NCI-H1417 (cell line): Measurements from ENCODE around the gene KIF5A.
"Not testable (repeated sequence)": the region's sequence is repeated elsewhere in the genome, so short reads cannot be mapped to it uniquely, and the experiment has no call there.

ENCODE experiments used
- DNase-seq, 3 experiments: peaks; one replicate each; lab custom pipeline; 2025; lab: John Stamatoyannopoulos, UW

Gene KIF5A

GRCh38 chr12:57584050-57584449 is 34.2 kb downstream of the KIF5A start:
- no peak for DNase-seq

- no peak for DNase-seq
Measured at GRCh38 chr12:57584690-57585089, 34.8 kb downstream of the KIF5A start.

- no peak for DNase-seq
Measured at GRCh38 chr12:57585156-57585555, 35.3 kb downstream of the KIF5A start.

- DNase-seq, result no peak
Measured at GRCh38 chr12:57586128-57586527, 36.3 kb downstream of the KIF5A start.

GRCh38 chr12:57586832-57587429 is 37.1 kb downstream of the KIF5A start:
- DNase-seq, result no peak

GRCh38 chr12:57588951-57589610 is 39.2 kb downstream of the KIF5A start:
- not testable (repeated sequence) for DNase-seq

- no peak for DNase-seq
Measured at GRCh38 chr12:57590479-57590863, 40.6 kb downstream of the KIF5A start.

- peak; percentile 92 to 94 (median 93) for DNase-seq
Measured at GRCh38 chr12:57590864-57591781, 41.3 kb downstream of the KIF5A start, which contains the start of gene PIP4K2C. Gene PIP4K2C, plus strand, starts transcription at chr12:57591192. Its CDS starts 98 bp downstream, at chr12:57591290.

GRCh38 chr12:57591782-57592325 is 42.0 kb downstream of the KIF5A start:
- DNase-seq, result no peak

GRCh38 chr12:57592551-57593165 is 42.8 kb downstream of the KIF5A start:
- DNase-seq, result no peak

GRCh38 chr12:57593187-57593586 is 43.3 kb downstream of the KIF5A start:
- no peak for DNase-seq

GRCh38 chr12:57600395-57600794 is 50.6 kb downstream of the KIF5A start:
- DNase-seq, result no peak

- no peak for DNase-seq
Measured at GRCh38 chr12:57602544-57602943, 52.7 kb downstream of the KIF5A start.

GRCh38 chr12:57603324-57603723 is 53.5 kb downstream of the KIF5A start:
- no peak for DNase-seq

GRCh38 chr12:57603815-57604453 is 54.1 kb downstream of the KIF5A start:
- peak in 2 of 3 experiments; percentile 35 to 56 for DNase-seq

- DNase-seq, result peak; percentile 44 to 83 (median 67)
Measured at GRCh38 chr12:57604454-57604991, 54.7 kb downstream of the KIF5A start, which contains the start of gene DTX3. Gene DTX3, plus strand, starts transcription at chr12:57604824. Its CDS starts 1,694 bp downstream, at chr12:57606518.

- DNase-seq, result peak in 2 of 3 experiments; percentile 48 to 51
Measured at GRCh38 chr12:57604992-57605810, 55.4 kb downstream of the KIF5A start.

- DNase-seq, result no peak
Measured at GRCh38 chr12:57605811-57606311, 56.0 kb downstream of the KIF5A start.

GRCh38 chr12:57606399-57606798 is 56.6 kb downstream of the KIF5A start:
- no peak for DNase-seq

- no peak for DNase-seq
Measured at GRCh38 chr12:57606821-57607220, 57.0 kb downstream of the KIF5A start.
